Activated naive CD8-positive, alpha-beta T cell (primary cell): ENCODE data around the gene FYB1.

ENCODE experiments used
- H3K27ac Mint-ChIP-seq: one replicate; pipeline ENCODE4 v1.8.0; 2021; ENCODE audit warnings: mixed read lengths
- H3K27me3 Mint-ChIP-seq: one replicate; pipeline ENCODE4 v1.8.0; 2021; ENCODE audit warnings: mixed read lengths
- H3K36me3 Mint-ChIP-seq: one replicate; pipeline ENCODE4 v1.8.0; 2021; ENCODE audit warnings: mixed read lengths
- H3K4me1 Mint-ChIP-seq: one replicate; pipeline ENCODE4 v1.8.0; 2021; ENCODE audit warnings: low read depth, mixed read lengths
- H3K4me3 Mint-ChIP-seq: one replicate; pipeline ENCODE4 v1.8.0; 2021; ENCODE audit warnings: mild to moderate bottlenecking, mixed read lengths
- H3K9me3 Mint-ChIP-seq: one replicate; pipeline ENCODE4 v1.8.0; 2021; ENCODE audit warnings: low read depth, mixed read lengths

The FYB1 gene

GRCh38 chr5:39100851-39101396 lies 118.4 kb downstream of the FYB1 start:
- Mint-ChIP-seq H3K9me3 (no peaks in the 10 kb centered on the region), H3K36me3 (peaks cover 5% of the 10 kb centered on the region), H3K27me3 (no peaks in the 10 kb centered on the region), H3K27ac (peak overlapping the region; percentile 67), H3K4me3 (no peak overlapping the region), H3K4me1 (peaks cover 38% of the 10 kb centered on the region)

DNA sequence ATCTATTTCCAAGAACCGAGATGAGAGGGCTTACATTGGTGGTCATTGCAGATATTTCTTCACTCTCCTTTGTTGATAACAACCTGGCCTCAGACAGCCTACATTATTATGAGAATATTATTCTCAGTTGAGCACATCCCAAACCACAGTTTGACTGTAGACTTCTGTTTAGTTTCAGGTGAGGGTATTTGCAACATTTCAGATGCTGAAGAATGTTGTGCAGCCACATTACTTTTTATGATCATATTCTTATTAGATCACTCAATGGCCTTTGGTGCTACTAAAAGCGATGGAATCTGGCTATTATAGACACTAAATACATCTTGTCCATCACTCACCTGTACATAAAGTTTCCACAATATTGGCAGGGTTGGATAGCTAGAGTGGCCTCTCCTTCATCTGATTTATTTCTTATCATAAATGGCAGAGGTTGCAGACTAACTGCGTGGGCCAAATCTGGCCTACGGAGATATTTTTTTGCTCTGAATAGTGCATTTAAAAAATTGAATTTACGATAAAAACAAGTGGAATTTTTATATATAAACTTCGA lies 119.0 kb downstream of the FYB1 start:
- Mint-ChIP-seq H3K9me3 (no peaks in the 10 kb centered on the region), H3K36me3 (peaks cover 5% of the 10 kb centered on the region), H3K27me3 (no peaks in the 10 kb centered on the region), H3K4me1 (peaks cover 38% of the 10 kb centered on the region), H3K27ac (peak overlapping the region; percentile 75), H3K4me3 (no peak overlapping the region)

- Mint-ChIP-seq H3K27me3 (no peaks in the 10 kb centered on the region), H3K4me3 (no peak overlapping the region), H3K27ac (peak overlapping the region; percentile 75), H3K36me3 (peaks cover 5% of the 10 kb centered on the region), H3K4me1 (peaks cover 38% of the 10 kb centered on the region), H3K9me3 (no peaks in the 10 kb centered on the region)
Measured at GRCh38 chr5:39099831-39100230, 119.5 kb downstream of the FYB1 start.

- H3K27me3 Mint-ChIP-seq = no peaks in the 10 kb centered on the region
- H3K4me1 Mint-ChIP-seq = peaks cover 5% of the 10 kb centered on the region
- H3K27ac Mint-ChIP-seq = no peak overlapping the region
- no peaks in the 10 kb centered on the region for H3K36me3 Mint-ChIP-seq
- no peaks in the 10 kb centered on the region for H3K9me3 Mint-ChIP-seq
- H3K4me3 Mint-ChIP-seq = no peak overlapping the region
Measured at GRCh38 chr5:39093352-39093751, 126.0 kb downstream of the FYB1 start.

GRCh38 chr5:39092581-39093351 lies 126.6 kb downstream of the FYB1 start:
- no peak overlapping the region for H3K4me3 Mint-ChIP-seq
- no peak overlapping the region for H3K27ac Mint-ChIP-seq
- no peaks in the 10 kb centered on the region for H3K36me3 Mint-ChIP-seq
- H3K9me3 Mint-ChIP-seq = no peaks in the 10 kb centered on the region
- peaks cover 5% of the 10 kb centered on the region for H3K4me1 Mint-ChIP-seq
- H3K27me3 Mint-ChIP-seq = no peaks in the 10 kb centered on the region

- Mint-ChIP-seq H3K4me1 (peaks cover 2% of the 10 kb centered on the region), H3K27me3 (no peaks in the 10 kb centered on the region), H3K4me3 (no peak overlapping the region), H3K9me3 (no peaks in the 10 kb centered on the region), H3K27ac (no peak overlapping the region), H3K36me3 (no peaks in the 10 kb centered on the region)
Measured at GRCh38 chr5:39091940-39092580, 127.3 kb downstream of the FYB1 start.

GRCh38 chr5:39083968-39084367 lies 135.4 kb downstream of the FYB1 start:
- Mint-ChIP-seq H3K4me3 (no peak overlapping the region), H3K27me3 (peaks cover 19% of the 10 kb centered on the region), H3K9me3 (no peaks in the 10 kb centered on the region), H3K36me3 (no peaks in the 10 kb centered on the region), H3K4me1 (no peaks in the 10 kb centered on the region), H3K27ac (no peak overlapping the region)

GRCh38 chr5:39082995-39083394 lies 136.4 kb downstream of the FYB1 start:
- Mint-ChIP-seq H3K36me3 (peaks cover 2% of the 10 kb centered on the region), H3K27me3 (peaks cover 24% of the 10 kb centered on the region)

DNA sequence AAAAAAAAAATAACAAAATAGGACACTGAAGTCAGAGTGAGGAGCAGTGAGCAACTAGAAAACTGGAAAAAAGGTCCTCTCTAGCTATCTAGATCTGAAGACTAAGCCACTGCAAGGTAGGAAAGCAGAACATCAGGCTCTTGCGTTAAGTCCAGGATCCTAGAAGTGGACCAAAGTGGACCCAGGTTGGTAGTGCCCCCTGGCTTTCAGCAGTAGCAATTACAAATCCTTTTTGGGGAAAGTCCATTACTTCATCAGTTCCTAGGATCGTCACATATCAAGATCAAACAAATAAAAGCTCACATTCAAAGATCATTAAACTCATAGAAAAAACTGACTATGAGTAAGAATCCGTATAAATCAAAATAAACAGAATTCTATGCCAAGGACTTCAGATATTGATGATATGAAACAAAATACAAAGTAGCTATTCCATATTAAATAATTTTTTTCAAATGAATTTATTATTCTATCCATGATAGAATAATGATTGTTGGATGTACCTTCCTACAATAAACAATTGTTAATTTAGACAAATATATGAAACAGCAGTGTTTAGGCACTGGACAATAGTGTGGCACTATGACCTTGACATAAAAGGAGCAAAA lies 138.7 kb downstream of the FYB1 start:
- Mint-ChIP-seq H3K27ac (no peak overlapping the region), H3K36me3 (peaks cover 2% of the 10 kb centered on the region), H3K27me3 (peaks cover 37% of the 10 kb centered on the region)

More at GRCh38 chr5:39082995-39083394, 136.4 kb downstream of the FYB1 start:
- Mint-ChIP-seq H3K4me1 (no peaks in the 10 kb centered on the region), H3K4me3 (no peak overlapping the region), H3K9me3 (no peaks in the 10 kb centered on the region), H3K27ac (no peak overlapping the region)

DNA sequence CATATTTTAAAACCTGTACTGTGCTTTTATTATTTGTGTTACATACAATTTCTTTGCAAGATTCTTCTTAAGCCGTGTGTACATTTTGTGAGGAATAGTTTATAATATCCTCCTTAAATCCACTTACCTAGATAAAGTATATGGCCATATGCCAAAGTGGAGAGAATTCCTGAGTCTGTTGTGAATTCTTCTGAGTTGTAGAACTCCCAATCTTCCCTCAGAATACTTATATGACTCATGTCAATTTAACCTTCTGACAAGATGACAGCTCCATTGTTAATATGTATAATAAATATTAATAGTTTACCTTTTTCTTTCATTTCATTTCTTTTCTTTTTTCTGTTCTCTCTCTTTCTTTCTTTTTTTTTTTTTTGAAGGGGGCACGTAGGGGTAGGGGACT lies 139.2 kb downstream of the FYB1 start:
- no peaks in the 10 kb centered on the region for H3K9me3 Mint-ChIP-seq
- peaks cover 2% of the 10 kb centered on the region for H3K36me3 Mint-ChIP-seq

More for the DNA sequence above, 138.7 kb downstream of the FYB1 start:
- H3K9me3 Mint-ChIP-seq = no peaks in the 10 kb centered on the region
- peaks cover 10% of the 10 kb centered on the region for H3K4me1 Mint-ChIP-seq
- no peak overlapping the region for H3K4me3 Mint-ChIP-seq

DNA sequence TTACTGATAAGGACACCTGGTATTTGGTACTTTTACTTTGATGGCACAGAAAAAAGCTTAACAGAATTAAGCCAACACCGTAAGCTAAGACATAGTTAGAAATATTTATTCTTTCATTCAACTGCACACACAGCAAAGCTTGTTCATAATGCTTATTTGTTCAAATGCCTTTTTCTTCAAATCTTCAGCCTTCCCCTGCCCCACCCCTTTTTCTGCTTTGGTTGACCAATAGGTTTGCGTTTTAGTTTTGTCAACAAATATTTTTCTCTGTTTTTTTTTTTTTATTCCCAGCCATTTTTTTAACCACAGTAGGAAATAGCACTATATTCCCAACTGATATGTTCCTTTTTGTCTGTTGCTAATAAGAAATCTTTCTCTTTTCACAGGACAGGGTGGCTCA lies 140.2 kb downstream of the FYB1 start:
- Mint-ChIP-seq H3K27me3 (peaks cover 36% of the 10 kb centered on the region), H3K4me1 (peaks cover 14% of the 10 kb centered on the region), H3K4me3 (no peak overlapping the region), H3K27ac (no peak overlapping the region), H3K9me3 (no peaks in the 10 kb centered on the region), H3K36me3 (peaks cover 2% of the 10 kb centered on the region)

More for the DNA sequence above, 139.2 kb downstream of the FYB1 start:
- Mint-ChIP-seq H3K27ac (no peak overlapping the region), H3K27me3 (peaks cover 37% of the 10 kb centered on the region), H3K4me3 (no peak overlapping the region), H3K4me1 (peaks cover 14% of the 10 kb centered on the region)

DNA sequence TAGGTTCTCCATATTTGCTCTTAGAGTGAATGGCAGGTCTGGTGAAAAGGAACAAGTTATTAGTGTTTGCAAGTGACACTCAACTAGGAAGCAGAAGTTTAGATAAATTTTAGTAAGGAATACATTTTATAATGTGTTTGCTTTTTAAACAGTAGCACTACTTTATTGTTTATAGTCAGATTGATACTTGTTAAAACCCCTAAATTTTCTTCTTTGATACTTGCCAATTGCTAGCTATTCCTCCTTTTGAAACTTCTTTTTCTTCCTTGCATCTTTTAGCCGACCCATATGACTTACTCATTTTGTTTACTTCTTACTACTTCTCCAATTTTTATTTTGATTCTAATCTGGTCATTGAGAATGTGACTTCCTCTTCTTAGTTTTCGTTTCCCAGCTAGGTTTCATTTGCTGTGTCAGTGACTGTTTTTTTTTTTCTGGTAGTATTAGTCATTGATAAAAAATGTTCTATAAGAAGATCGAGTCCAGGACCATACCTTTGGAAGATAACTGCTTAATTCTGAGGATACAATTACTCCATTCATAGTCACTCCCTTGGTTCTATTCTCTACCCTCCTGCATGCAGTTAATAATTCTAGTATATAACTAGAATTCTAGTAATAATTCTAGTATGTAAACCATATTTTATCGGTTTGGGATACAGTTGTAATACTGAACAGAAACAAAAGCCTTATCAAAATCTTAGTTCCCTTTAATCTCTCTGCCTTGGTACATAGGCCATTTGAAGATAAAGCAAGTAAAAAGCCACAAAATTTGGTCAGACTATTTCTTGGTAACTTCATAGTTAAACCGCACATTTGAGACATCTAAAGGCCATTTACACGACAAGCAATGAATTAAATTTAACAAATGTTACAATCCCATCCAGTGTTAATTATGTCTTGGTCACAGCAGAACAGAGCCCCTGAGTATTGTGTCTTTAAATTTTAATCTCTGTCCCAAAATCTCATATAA lies 142.3 kb downstream of the FYB1 start:
- Mint-ChIP-seq H3K4me1 (peaks cover 24% of the 10 kb centered on the region), H3K9me3 (no peaks in the 10 kb centered on the region), H3K27ac (no peak overlapping the region), H3K27me3 (peaks cover 32% of the 10 kb centered on the region), H3K36me3 (peaks cover 2% of the 10 kb centered on the region), H3K4me3 (peak overlapping the region; percentile 10)

- H3K4me1 Mint-ChIP-seq = peaks cover 31% of the 10 kb centered on the region
- no peak overlapping the region for H3K27ac Mint-ChIP-seq
- H3K36me3 Mint-ChIP-seq = peaks cover 2% of the 10 kb centered on the region
- H3K9me3 Mint-ChIP-seq = no peaks in the 10 kb centered on the region
- H3K27me3 Mint-ChIP-seq = peaks cover 28% of the 10 kb centered on the region
- H3K4me3 Mint-ChIP-seq = peak overlapping the region; percentile 35
Measured at GRCh38 chr5:39076101-39076756, 143.1 kb downstream of the FYB1 start.
